DND-41 (cell line): ENCODE measurements around the gene DBX1.

Experiments
- CTCF ChIP-seq: IDR thresholded peaks from 2 replicates; pipeline ENCODE4 v1.5.1; 2012; ENCODE audit warnings: borderline replicate concordance, low read length, moderate library complexity, mild to moderate bottlenecking; ENCODE audit not compliant: poor library complexity, severe bottlenecking; ENCODE audit errors: extremely low read depth
- EZH2 ChIP-seq: IDR thresholded peaks from 3 replicates; pipeline ENCODE4 v1.6.1; 2012; ENCODE audit warnings: borderline replicate concordance, low read depth, mild to moderate bottlenecking, moderate library complexity, low read length, inconsistent platforms; ENCODE audit not compliant: severe bottlenecking

DNA sequence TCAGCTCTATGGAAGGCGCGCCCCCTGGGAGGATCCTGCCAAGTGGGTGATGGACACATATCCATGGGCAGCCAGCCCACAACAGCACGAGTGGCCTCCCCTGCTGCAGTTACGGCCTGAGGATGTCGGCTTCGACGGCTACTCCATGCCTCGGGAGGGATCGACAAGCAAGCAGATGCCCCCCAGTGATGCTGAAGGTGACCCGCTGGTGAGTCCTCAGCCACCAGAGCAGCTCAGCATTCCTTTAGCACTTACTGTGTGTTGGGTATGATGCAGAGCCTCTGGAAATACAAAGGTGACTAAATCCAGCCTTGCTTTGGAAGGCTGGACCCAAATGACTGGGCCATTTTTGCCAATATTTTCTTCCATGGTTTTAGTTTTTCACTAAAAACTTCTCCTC is 45.7 kb downstream of the DBX1 start:
- TF ChIP-seq EZH2 (no peak), CTCF (no peak)
